Measurements from ENCODE around the gene ZBED2.
"Not testable (repeated sequence)": the region's sequence is repeated elsewhere in the genome, so short reads cannot be mapped to it uniquely, and the experiment has no call there.

The ZBED2 gene

DNA sequence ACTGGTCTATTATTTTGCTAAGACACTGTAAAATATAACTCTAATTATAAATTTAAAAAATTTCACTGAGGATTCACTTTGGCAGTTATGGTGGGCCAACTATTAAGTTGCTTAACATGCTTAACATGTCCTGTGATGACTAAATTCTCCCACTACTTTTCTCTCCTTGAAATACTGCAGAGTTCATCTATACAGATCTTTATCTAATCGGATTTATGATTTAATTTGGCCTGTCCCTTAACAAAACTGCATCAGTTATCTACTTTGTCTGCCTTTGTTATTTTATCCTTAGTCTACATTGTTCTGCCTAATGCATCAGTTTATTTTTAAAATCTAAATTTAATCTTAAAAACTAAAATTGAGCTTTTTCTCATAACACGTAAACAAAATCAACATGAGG, 26.8 kb downstream of the ZBED2 start:
- CTCF ChIA-PET, result no interaction called here
- POLR2A ChIA-PET, result no interaction called here
- H3K36me3 ChIP-seq (ENCODE audit: control insufficient read depth in 2 of 2, insufficient read depth in 1 of 2, low read length in 2 of 2), result no peaks in the 10 kb centered on the region
- no peak overlapping the region for H3K27ac ChIP-seq (ENCODE audit: extremely low read depth, low read depth, low read length)
- H3K4me3 ChIP-seq (ENCODE audit: low read depth, low read length), result no peak overlapping the region
- no peaks in the 10 kb centered on the region for H3K9me3 ChIP-seq (ENCODE audit: control insufficient read depth, insufficient read depth, low read depth, low read length)
- H3K4me1 ChIP-seq (ENCODE audit: control insufficient read depth, insufficient read depth, low read length), result no peaks in the 10 kb centered on the region
- TF ChIP-seq ZNF621 (tag by site-specific recombination; IDR thresholded peaks at IDR 0.05), result no peak
- no peak for TF ChIP-seq ZNF560 (tag by site-specific recombination; IDR thresholded peaks at IDR 0.05; ENCODE audit: borderline replicate concordance)
- TF ChIP-seq ZNF146 (tag by site-specific recombination; IDR thresholded peaks at IDR 0.05), result no peak
- no peak for TF ChIP-seq ZNF791 (tag by site-specific recombination; IDR thresholded peaks at IDR 0.05)
- no peak for TF ChIP-seq ZIC2 (tag by site-specific recombination; IDR thresholded peaks at IDR 0.05)
- TF ChIP-seq ZNF585B (tag by site-specific recombination; IDR thresholded peaks at IDR 0.05), result no peak
- no peak for TF ChIP-seq ZNF37A (tag by site-specific recombination; IDR thresholded peaks at IDR 0.05)
- TF ChIP-seq BCL11B (tag by site-specific recombination; IDR thresholded peaks at IDR 0.05; ENCODE audit: low read depth), result no peak
- no peak for TF ChIP-seq ZFP69B (tag by site-specific recombination; IDR thresholded peaks at IDR 0.05)
- TF ChIP-seq TRIM28 (IDR thresholded peaks at IDR 0.05; ENCODE audit: borderline replicate concordance, low read length), result no peak
- no peak for TF ChIP-seq ZNF501 (tag by site-specific recombination; IDR thresholded peaks at IDR 0.05)
- no peak for TF ChIP-seq PRDM1 (tag by site-specific recombination; IDR thresholded peaks at IDR 0.05)
- no peak for TF ChIP-seq MYNN (tag by site-specific recombination; IDR thresholded peaks at IDR 0.05; ENCODE audit: borderline replicate concordance)
- TF ChIP-seq, protein P1, sequence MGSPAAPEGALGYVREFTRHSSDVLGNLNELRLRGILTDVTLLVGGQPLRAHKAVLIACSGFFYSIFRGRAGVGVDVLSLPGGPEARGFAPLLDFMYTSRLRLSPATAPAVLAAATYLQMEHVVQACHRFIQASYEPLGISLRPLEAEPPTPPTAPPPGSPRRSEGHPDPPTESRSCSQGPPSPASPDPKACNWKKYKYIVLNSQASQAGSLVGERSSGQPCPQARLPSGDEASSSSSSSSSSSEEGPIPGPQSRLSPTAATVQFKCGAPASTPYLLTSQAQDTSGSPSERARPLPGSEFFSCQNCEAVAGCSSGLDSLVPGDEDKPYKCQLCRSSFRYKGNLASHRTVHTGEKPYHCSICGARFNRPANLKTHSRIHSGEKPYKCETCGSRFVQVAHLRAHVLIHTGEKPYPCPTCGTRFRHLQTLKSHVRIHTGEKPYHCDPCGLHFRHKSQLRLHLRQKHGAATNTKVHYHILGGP (tag by site-specific recombination; IDR thresholded peaks at IDR 0.05), result no peak

DNA sequence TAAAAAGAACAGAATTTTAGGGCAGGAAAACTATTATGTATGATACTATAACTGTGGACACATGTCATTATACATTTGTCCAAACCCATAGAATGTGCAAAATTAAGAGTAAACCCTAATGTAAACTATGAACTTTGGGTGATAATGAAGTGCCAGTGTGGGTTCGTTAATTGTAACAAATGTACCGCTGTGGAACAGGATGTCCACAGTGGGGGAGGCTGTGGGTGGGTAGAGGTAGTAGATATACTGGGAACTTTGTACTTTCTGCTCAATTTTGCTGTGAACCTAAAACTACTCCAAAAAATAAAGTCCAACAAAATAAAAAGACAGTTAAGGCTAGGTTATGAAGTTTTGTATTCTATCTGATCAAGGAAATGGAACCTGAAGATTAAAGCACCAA, 28.3 kb downstream of the ZBED2 start:
- Histone ChIP-seq H3K27ac (ENCODE audit: extremely low read depth, low read depth, low read length) (no peak overlapping the region), H3K36me3 (ENCODE audit: control insufficient read depth in 2 of 2, insufficient read depth in 1 of 2, low read length in 2 of 2) (no peaks in the 10 kb centered on the region), H3K4me3 (ENCODE audit: low read depth, low read length) (no peak overlapping the region), H3K4me1 (ENCODE audit: control insufficient read depth, insufficient read depth, low read length) (no peaks in the 10 kb centered on the region), H3K9me3 (ENCODE audit: control insufficient read depth, insufficient read depth, low read depth, low read length) (no peaks in the 10 kb centered on the region)
- ChIA-PET CTCF (interaction anchor here (0.5 kb wide), 1 partner anchor 236 kb away, joined by 3 read pairs; no protein-coding TSS in a partner anchor), POLR2A (no interaction called here)
- TF ChIP-seq PRDM1 (tag by site-specific recombination; IDR thresholded peaks at IDR 0.05) (no peak), ZNF24 (tag by site-specific recombination; IDR thresholded peaks at IDR 0.05) (no peak), ZNF423 (tag by site-specific recombination; IDR thresholded peaks at IDR 0.05) (no peak), ZNF521 (tag by site-specific recombination; IDR thresholded peaks at IDR 0.05) (no peak), ZNF416 (tag by site-specific recombination; IDR thresholded peaks at IDR 0.05) (no peak), ZNF19 (tag by site-specific recombination; IDR thresholded peaks at IDR 0.05; ENCODE audit: low read depth) (no peak), ZFHX2 (tag by site-specific recombination; conservative IDR thresholded peaks at IDR 0.05) (no peak), ZNF391 (tag by site-specific recombination; IDR thresholded peaks at IDR 0.05; ENCODE audit: borderline replicate concordance, low read depth) (no peak), ZBTB1 (tag by site-specific recombination; IDR thresholded peaks at IDR 0.05) (no peak), ZNF221 (tag by site-specific recombination; IDR thresholded peaks at IDR 0.05; ENCODE audit: borderline replicate concordance) (no peak), SP2 (tag by site-specific recombination; IDR thresholded peaks at IDR 0.05) (no peak), ZSCAN16 (tag by site-specific recombination; IDR thresholded peaks at IDR 0.05) (no peak), SCRT2 (tag by site-specific recombination; IDR thresholded peaks at IDR 0.05) (no peak), ZNF140 (tag by site-specific recombination; IDR thresholded peaks at IDR 0.05) (no peak), ZNF426 (tag by site-specific recombination; IDR thresholded peaks at IDR 0.05) (no peak)
- TF ChIP-seq, protein P2, sequence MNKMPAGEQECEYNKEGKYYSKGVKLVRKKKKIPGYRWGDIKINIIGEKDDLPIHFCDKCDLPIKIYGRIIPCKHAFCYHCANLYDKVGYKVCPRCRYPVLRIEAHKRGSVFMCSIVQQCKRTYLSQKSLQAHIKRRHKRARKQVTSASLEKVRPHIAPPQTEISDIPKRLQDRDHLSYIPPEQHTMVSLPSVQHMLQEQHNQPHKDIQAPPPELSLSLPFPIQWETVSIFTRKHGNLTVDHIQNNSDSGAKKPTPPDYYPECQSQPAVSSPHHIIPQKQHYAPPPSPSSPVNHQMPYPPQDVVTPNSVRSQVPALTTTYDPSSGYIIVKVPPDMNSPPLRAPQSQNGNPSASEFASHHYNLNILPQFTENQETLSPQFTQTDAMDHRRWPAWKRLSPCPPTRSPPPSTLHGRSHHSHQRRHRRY (tag by site-specific recombination; IDR thresholded peaks at IDR 0.05), result no peak
- TF ChIP-seq, protein P3, sequence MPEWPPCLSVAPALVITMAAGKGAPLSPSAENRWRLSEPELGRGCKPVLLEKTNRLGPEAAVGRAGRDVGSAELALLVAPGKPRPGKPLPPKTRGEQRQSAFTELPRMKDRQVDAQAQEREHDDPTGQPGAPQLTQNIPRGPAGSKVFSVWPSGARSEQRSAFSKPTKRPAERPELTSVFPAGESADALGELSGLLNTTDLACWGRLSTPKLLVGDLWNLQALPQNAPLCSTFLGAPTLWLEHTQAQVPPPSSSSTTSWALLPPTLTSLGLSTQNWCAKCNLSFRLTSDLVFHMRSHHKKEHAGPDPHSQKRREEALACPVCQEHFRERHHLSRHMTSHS (tag by site-specific recombination; IDR thresholded peaks at IDR 0.05), result no peak
- TF ChIP-seq, protein P4, sequence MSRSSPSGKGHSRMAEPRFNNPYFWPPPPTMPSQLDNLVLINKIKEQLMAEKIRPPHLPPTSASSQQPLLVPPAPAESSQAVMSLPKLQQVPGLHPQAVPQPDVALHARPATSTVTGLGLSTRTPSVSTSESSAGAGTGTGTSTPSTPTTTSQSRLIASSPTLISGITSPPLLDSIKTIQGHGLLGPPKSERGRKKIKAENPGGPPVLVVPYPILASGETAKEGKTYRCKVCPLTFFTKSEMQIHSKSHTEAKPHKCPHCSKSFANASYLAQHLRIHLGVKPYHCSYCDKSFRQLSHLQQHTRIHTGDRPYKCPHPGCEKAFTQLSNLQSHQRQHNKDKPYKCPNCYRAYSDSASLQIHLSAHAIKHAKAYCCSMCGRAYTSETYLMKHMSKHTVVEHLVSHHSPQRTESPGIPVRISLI (tag by site-specific recombination; IDR thresholded peaks at IDR 0.05), result no peak
- TF ChIP-seq, protein P5, sequence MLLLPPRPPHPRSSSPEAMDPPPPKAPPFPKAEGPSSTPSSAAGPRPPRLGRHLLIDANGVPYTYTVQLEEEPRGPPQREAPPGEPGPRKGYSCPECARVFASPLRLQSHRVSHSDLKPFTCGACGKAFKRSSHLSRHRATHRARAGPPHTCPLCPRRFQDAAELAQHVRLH (tag by site-specific recombination; IDR thresholded peaks at IDR 0.05), result no peak

DNA sequence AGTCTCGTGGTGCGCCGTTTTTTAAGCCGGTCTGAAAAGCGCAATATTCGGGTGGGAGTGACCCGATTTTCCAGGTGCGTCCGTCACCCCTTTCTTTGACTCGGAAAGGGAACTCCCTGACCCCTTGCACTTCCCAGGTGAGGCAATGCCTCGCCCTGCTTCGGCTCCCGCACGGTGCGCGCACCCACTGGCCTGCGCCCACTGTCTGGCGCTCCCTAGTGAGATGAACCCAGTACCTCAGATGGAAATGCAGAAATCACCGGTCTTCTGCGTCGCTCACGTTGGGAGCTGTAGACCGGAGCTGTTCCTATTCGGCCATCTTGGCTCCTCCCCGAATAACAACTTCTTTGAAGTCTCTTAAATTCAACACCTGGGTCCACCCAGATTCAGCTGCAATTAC, 33.2 kb downstream of the ZBED2 start:
- H3K4me1 ChIP-seq (ENCODE audit: control insufficient read depth, insufficient read depth, low read length); H3K36me3 ChIP-seq (ENCODE audit: control insufficient read depth in 2 of 2, insufficient read depth in 1 of 2, low read length in 2 of 2); H3K27ac ChIP-seq (ENCODE audit: extremely low read depth, low read depth, low read length); H3K9me3 ChIP-seq (ENCODE audit: control insufficient read depth, insufficient read depth, low read depth, low read length); CTCF ChIA-PET; H3K4me3 ChIP-seq (ENCODE audit: low read depth, low read length); POLR2A ChIA-PET: not testable (repeated sequence)
